HepG2 (cell line): ENCODE data around the gene NKD1. TPM values are rescaled to one million over a fixed set of nuclear protein-coding genes. Genes with fewer than 3 reads are reported as not detected.

Experiments
- ATRX ChIP-seq: sonication (generic); formaldehyde crosslinking; IDR thresholded peaks from 2 replicates; pipeline ENCODE4 v1.4.0; 2020; ENCODE audit warnings: missing genetic modification reagents, borderline replicate concordance
- DZIP1 ChIP-seq: sonication (generic); formaldehyde crosslinking; IDR thresholded peaks from 2 replicates; pipeline ENCODE4 v1.5.0; 2020; ENCODE audit warnings: mild to moderate bottlenecking, missing genetic modification reagents
- HMGXB4 ChIP-seq, 2 experiments: sonication (generic) in 1 of 2; formaldehyde crosslinking in 1 of 2; IDR thresholded peaks; 2 replicates each; pipeline versions ENCODE4 v1.4.0 to v1.6.1; 2018 to 2020; ENCODE audit warnings: missing genetic modification reagents in 2 of 2, borderline replicate concordance in 1 of 2, low read depth in 1 of 2, mild to moderate bottlenecking in 1 of 2, missing biosample characterization in 1 of 2
- KLF11 ChIP-seq: IDR thresholded peaks from 2 replicates; pipeline ENCODE4 v1.6.1; 2016; ENCODE audit warnings: missing compliant biosample characterization
- MEIS2 ChIP-seq: sonication (generic); formaldehyde crosslinking; IDR thresholded peaks from 2 replicates; pipeline ENCODE4 v1.9.0; 2021; ENCODE audit warnings: mild to moderate bottlenecking, missing genetic modification reagents
- SMARCE1 ChIP-seq: fragments of 450-650 bp; IDR thresholded peaks from 2 replicates; pipeline ENCODE4 v1.6.1; 2017; ENCODE audit warnings: borderline replicate concordance
- SP1 ChIP-seq, 2 experiments: fragments of 450-650 bp in 1 of 2; sonication (generic) in 1 of 2; formaldehyde crosslinking in 1 of 2; IDR thresholded peaks; 2 replicates each; pipeline versions ENCODE4 v1.4.0 to v1.6.1; 2016 to 2020; ENCODE audit warnings: missing genetic modification reagents in 1 of 2
- SP2 ChIP-seq: sonication (generic); formaldehyde crosslinking; IDR thresholded peaks from 2 replicates; pipeline ENCODE4 v1.5.1; 2020; ENCODE audit warnings: mild to moderate bottlenecking, missing genetic modification reagents
- SSRP1 ChIP-seq: IDR thresholded peaks from 2 replicates; pipeline ENCODE4 v1.6.1; 2016; ENCODE audit warnings: control low read depth
- STAG1 ChIP-seq: sonication (generic); formaldehyde crosslinking; IDR thresholded peaks from 2 replicates; pipeline ENCODE4 v1.4.0; 2020; ENCODE audit warnings: missing genetic modification reagents
- SYNCRIP ChIP-seq: fragments of 200-400 bp; formaldehyde crosslinking; IDR thresholded peaks from 2 replicates; pipeline ENCODE4 v1.6.1; 2018; ENCODE audit warnings: mild to moderate bottlenecking, low read depth, low read length; ENCODE audit not compliant: insufficient read depth
- TBX3 ChIP-seq: fragments of 450-650 bp; IDR thresholded peaks from 2 replicates; pipeline ENCODE4 v1.6.1; 2017; ENCODE audit warnings: antibody characterized with exemption, mild to moderate bottlenecking, inconsistent platforms, borderline replicate concordance
- ZIK1 ChIP-seq: sonication (generic); formaldehyde crosslinking; IDR thresholded peaks from 2 replicates; pipeline ENCODE4 v1.5.0; 2020; ENCODE audit warnings: mild to moderate bottlenecking, low read depth, missing genetic modification reagents, borderline replicate concordance
- ZKSCAN5 ChIP-seq: sonication (generic); formaldehyde crosslinking; IDR thresholded peaks from 2 replicates; pipeline ENCODE4 v1.5.1; 2020; ENCODE audit warnings: mild to moderate bottlenecking, missing genetic modification reagents
- ZMAT5 ChIP-seq: sonication (generic); formaldehyde crosslinking; IDR thresholded peaks from 2 replicates; pipeline ENCODE4 v1.5.0; 2020; ENCODE audit warnings: mild to moderate bottlenecking, low read depth, missing genetic modification reagents, borderline replicate concordance
- ZNF563 ChIP-seq: sonication (generic); formaldehyde crosslinking; IDR thresholded peaks from 2 replicates; pipeline ENCODE4 v1.8.0; 2022; ENCODE audit warnings: mild to moderate bottlenecking, moderate library complexity, missing genetic modification reagents
- ZNF598 ChIP-seq: sonication (generic); formaldehyde crosslinking; IDR thresholded peaks from 2 replicates; pipeline ENCODE4 v1.5.1; 2020; ENCODE audit warnings: mild to moderate bottlenecking, missing genetic modification reagents, borderline replicate concordance
- ZNF724P ChIP-seq: sonication (generic); formaldehyde crosslinking; IDR thresholded peaks from 2 replicates; pipeline ENCODE4 v1.8.0; 2022; ENCODE audit warnings: missing genetic modification reagents, borderline replicate concordance
- polyA plus RNA-seq, 8 experiments: library from polyadenylated mRNA; depleted of rRNA in 3 of 8; stranded (reverse) in 7 of 8; unstranded in 1 of 8; fragments of >200 nt; fragmentation: Illumina TruSeq in 4 of 8; extraction: Trizol in 4 of 8; gene quantifications; 2 replicates each; pipeline versions ENCODE4 v1.2.1 to v1.2.3, GENCODE V29; 2011 to 2016; ENCODE audit warnings: low read depth in 4 of 8, missing spikeins in 1 of 8, mixed read lengths in 1 of 8; ENCODE audit not compliant: insufficient read depth in 1 of 8
- total RNA-seq, 5 experiments: library from RNA; depleted of rRNA; stranded (reverse); fragments of >200 nt; fragmentation: Illumina TruSeq; extraction: Trizol; gene quantifications; 2 replicates each; pipeline ENCODE4 v1.2.3, GENCODE V29; 2016; ENCODE audit warnings: low read depth in 1 of 5

NKD1 gene
- total and polyA plus RNA-seq, 2 of the 13 experiments (the other 11 are each of a cell fraction or from before 2014, with no cell fraction given): 70.4 to 121 TPM

GRCh38 chr16:50696575-50697420 lies 148.6 kb downstream of the NKD1 start (continued):
- TF ChIP-seq HMGXB4 (CRISPR knock-in tag; IDR thresholded peaks at IDR 0.05; ENCODE audit: borderline replicate concordance in 1 of 2, low read depth in 1 of 2) (0 out of 4 replicates have a peak, but pooled peaks of 1 of the 2 experiments have one; percentile 23), KLF11 (no peak), DZIP1 (no peak), ZNF724P (CRISPR knock-in tag) (no peak), SP1 (IDR thresholded peaks at IDR 0.05) (no peak), SP1 (CRISPR knock-in tag; IDR thresholded peaks at IDR 0.05) (0 out of 2 replicates have a peak, but pooled peaks have one; percentile 37), ZMAT5 (CRISPR knock-in tag) (no peak), SSRP1 (CRISPR knock-in tag) (no peak), STAG1 (no peak), ZNF598 (CRISPR knock-in tag) (peak; percentile 53; the same call in 1 of the 2 replicates), ATRX (CRISPR knock-in tag) (no peak), ZIK1 (CRISPR knock-in tag) (no peak), ZKSCAN5 (CRISPR knock-in tag) (no peak), MEIS2 (CRISPR knock-in tag) (no peak; the same call in 1 of the 2 replicates), SMARCE1 (no peak), SP2 (CRISPR knock-in tag) (no peak), TBX3 (no peak), ZNF563 (no peak), SYNCRIP (no peak)
